NCI-H345 treated with DMSO at 0.1 percent for 48 hours (cell line): ENCODE measurements around the gene RYR1.
"Not testable (repeated sequence)": the region's sequence is repeated elsewhere in the genome, so short reads cannot be mapped to it uniquely, and the experiment has no call there.

Experiments
- DNase-seq: peaks from one replicate; lab custom pipeline; 2025; ENCODE audit not compliant: unreplicated experiment; lab: John Stamatoyannopoulos, UW

RYR1 gene

DNA sequence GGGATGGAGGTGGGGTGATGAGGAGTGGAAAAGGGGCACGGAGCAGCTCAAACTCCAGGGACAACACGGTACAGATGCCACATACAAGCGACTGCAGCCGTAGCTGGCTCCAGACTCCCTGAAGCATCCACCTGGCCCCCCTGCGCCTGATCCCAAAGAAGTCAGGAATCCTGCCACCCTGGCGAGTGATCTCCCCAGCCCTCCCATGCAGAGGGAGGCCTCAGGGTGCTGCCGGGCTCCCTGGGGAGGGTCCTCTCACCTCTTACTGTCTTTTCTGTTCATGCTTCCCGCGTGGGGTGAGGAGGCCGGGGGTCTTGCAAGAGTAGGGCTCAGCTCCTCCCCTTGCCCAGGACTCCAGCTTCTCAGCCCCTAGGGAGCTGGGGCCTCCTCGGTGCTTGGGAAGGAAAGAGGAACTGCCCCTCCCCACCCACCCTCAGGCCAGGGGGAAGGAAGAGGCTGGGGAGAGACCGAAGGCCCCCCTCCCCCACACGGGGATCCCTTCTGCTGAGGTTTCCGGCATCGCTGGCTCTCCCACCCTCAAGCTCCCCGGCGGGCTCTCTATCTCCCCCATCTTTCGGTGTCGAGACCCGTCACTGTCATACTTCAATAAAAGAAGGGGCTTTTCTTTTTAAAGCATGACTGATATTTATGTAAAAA lies 7.6 kb upstream of the RYR1 start, which contains the start of gene RASGRP4:
Gene RASGRP4 (minus strand): TSS at position 410 of the 657 bp plus-strand sequence. CDS start 128 bp downstream, at position 282.
- no peak for DNase-seq

GRCh38 chr19:38427035-38427677 lies 6.3 kb upstream of the RYR1 start:
- DNase-seq, result not testable (repeated sequence)

DNA sequence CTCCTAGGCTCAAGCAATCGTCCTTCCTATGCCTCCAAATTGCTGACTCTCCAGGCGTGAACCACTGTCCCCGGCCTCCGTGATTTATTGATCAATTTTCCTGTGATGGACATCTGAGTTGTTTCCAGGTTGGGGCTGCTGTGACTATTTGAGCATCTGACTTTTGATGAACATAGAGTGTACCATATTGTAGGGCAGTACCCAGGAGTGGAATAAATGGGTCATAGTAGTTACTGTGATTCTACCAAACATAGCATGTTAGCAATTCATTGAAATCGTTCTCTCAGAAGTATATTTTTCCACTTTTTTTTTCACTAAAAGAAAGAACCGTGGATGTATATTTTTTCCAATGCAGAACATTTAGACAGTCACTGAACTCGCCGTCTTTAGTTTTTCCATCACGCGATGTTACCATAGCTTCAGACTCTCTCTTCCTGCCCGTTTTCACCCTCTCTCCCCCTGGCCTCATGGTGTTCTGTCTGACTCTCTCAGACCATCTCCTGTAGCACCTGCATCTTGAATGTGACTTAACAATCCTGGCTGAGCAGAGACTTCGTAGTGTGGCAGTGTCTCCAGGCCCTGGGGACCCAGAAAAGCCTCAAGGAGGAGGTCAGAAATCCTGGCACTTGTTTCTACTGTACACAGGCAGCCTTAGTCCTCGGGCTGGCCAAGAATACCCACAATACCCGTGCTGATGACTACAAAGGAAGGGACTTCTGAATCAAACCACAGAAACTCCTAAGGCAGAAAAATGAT lies 4.3 kb upstream of the RYR1 start:
- no peak for DNase-seq

DNA sequence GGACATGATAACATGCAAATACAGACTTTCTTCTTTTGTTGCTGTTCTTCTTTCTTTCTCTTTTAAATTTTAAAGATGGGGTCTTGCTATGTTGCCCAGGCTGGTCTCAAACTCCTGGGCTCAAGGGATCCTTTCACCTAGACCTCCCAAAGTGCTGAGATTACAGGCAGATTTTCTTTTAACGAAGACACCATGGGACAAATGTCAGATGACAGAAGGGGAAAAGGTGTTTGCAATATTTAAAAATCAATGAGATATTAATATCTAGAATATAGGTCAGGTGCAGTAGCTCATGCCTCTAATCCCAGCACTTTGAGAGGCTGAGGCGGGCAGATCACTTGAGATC lies 3.7 kb upstream of the RYR1 start:
- no peak for DNase-seq

GRCh38 chr19:38430931-38431330 lies 2.6 kb upstream of the RYR1 start:
- DNase-seq, result no peak

DNA sequence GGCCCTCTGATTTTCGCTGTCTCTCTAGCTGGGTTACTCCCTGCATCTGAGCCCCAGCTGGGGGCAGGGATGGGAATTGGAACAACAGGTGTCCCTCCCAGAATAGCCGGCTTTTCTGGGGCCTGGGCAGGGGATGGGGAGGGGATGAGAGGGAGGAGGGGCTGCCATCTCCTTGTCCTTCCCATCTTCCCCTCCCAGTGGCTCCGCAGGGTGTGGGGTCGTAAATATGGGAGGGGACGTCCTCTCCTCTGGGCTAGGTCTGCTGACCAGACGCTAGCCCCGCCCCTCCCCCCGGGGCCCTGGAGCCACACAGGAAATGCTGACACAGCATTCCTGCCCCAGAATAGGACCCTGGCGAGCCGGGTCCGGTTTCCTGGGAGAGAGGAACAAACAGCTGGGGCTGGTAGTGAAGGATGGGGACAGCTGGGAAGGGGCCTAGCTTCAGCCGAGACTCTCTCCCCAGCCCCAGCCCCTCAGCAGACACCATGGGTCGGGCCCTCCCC lies 1.1 kb downstream of the RYR1 start:
- DNase-seq, result no peak

GRCh38 chr19:38437295-38437694 lies 3.8 kb downstream of the RYR1 start:
- DNase-seq, result no peak

GRCh38 chr19:38437917-38438316 lies 4.4 kb downstream of the RYR1 start:
- DNase-seq, result no peak

DNA sequence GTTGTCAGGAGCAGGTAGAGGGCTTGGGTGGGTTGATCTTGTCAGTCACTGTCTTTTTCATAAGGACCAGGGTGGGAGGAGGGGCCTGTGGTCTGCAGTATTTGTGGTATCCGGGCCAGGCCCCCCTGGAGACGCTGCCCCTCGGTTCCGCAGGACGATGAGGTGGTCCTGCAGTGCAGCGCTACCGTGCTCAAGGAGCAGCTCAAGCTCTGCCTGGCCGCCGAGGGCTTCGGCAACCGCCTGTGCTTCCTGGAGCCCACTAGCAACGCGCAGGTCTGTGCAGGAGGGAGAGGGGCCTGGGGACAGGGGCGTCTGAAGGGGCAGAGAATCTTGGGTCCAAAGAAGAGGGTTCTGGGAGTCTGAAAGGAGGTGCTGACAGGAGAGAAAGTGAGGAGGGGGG lies 7.1 kb downstream of the RYR1 start:
- no peak for DNase-seq

DNA sequence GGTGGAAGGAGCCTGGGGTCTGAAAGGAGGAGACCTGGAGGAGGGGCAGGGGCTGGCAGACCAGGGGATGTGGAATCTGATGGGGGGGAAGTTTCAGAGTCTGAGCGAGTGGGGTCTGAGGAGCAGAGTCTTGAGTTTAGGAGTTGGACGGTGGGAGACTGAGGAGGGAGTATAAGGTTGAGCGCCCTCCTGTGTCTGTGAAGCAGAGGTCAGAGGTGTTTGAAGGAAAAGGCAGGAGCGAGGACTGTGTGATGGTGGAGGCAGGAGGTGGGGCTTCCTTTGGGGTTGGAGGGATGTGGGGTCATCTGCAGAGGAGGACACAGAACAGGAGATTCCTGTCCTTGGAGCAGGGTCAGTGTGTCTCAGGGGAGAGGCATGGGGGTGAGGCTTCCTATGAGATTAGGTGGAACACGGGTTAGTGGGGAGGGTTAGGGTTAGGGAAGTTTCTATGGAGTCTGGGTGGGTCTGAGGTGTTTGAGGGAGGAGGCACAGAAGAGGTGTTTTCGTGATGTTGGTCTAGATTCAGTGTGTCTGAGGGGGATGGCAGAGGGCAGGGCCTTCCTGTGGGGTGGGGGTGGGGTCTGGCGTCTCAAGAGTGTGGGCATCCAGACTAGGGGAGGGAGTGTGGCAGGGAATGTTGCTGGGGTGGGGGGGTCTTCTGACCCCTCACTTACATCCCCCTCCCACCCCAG lies 8.3 kb downstream of the RYR1 start:
- no peak for DNase-seq

DNA sequence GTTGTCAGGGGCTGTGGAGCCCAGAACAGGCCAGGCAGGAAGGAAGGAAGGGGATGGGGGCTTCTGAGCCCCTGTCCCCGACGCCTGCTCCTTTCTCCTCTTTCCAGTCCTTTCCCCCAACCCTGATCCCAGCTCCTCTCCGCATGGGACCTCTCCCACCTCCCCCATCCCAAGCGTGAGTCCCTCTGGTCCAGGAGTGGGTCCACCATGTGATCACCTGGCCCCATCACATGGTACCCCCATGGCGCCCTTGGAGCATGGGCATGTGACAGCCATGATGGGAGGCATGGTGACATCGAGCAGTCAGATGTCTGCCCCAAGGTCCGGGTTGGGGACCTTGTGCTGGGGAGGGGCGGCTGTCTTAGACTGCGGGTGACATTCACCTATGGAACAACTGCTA lies 9.2 kb downstream of the RYR1 start:
- no peak for DNase-seq

GRCh38 chr19:38443458-38443999 lies 10.0 kb downstream of the RYR1 start:
- no peak for DNase-seq

DNA sequence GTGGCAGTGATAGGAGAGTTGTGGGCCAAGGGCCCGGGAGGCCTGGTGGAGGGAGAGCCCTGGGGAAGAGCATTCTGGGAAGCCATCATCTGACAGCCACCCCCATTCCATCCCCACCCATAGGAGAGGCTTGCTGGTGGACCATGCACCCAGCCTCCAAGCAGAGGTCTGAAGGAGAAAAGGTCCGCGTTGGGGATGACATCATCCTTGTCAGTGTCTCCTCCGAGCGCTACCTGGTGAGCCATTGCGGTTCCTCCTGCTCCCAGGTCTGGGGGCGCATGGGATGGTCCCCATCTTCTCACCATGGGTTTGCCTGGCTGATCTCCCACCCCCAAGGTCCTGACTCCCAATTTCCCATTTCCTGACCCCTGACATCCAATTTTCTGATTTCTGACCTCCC lies 10.5 kb downstream of the RYR1 start:
- no peak for DNase-seq

GRCh38 chr19:38445362-38445761 lies 11.9 kb downstream of the RYR1 start:
- no peak for DNase-seq

GRCh38 chr19:38448225-38448624 lies 14.7 kb downstream of the RYR1 start:
- no peak for DNase-seq

GRCh38 chr19:38449518-38449917 lies 16.0 kb downstream of the RYR1 start:
- DNase-seq, result no peak

DNA sequence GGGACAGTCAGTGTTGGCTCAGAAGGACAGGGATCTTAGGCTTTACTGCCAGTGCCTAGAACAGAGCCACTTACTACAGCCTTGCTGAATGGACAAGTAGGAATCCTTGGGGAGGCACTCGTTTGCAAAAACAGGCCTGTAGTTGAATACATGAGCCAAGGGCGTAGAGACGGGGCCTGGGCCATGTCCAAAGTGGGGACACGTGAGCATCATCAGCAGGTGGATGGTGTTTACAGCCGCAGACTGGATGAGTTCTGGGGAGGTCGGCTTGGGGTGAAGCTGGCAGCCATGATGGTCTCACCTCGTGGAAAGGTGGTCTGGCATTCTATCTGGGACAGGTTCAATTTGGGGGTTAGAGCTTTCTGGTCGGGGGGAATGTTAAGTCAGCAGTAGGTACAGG lies 17.5 kb downstream of the RYR1 start:
- no peak for DNase-seq

DNA sequence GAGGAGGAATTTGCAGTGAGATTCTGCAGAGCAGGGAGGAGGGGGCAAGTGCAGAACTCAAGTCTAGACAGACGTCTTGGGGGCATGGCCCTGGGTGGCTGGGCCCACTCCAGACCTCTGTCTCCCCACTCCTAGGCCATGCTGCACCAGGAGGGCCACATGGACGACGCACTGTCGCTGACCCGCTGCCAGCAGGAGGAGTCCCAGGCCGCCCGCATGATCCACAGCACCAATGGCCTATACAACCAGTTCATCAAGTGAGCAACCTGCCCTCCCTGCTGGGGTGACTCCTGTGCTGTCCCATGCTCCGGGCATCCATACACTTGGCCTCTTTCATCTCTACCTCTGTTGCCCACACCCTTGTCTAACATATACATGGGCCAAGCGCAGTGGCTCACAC lies 18.1 kb downstream of the RYR1 start:
- DNase-seq, result no peak

DNA sequence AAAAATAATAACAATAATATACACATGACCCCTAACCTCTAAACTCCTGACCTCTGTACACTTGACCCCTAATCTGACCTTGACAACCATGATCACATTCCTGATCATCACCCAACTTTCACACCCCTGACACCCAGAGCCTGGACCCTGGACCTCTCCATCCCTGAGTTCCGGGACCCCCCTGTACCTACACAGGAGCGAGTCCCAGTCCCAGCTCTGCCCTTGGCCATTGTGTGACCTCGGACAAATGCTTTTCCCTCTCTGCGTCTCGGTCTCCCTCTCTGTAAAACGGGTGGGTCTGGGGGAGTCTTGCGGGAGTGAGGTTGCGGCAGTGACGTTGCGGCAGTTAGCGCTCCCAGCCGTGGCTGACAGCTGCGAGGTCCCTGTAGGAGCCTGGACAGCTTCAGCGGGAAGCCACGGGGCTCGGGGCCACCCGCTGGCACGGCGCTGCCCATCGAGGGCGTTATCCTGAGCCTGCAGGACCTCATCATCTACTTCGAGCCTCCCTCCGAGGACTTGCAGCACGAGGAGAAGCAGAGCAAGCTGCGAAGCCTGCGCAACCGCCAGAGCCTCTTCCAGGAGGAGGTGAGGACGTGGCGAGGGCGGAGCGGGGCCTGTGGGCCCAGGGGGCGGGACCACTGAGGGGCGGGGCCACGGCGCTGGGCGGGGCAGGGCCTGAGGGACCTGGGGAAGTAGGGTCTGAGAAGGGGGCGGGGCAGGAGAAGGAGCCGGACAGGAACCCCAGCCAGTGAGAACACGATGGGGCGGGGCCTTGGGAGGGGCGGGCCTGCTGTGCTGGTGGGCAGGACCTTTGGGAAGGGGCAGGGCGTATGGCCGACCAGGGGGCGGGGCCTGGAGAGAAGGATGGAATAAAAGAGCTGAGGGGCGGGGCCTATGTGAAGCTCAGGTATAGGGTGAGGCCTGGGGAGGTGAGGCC lies 19.2 kb downstream of the RYR1 start:
- no peak for DNase-seq

- no peak for DNase-seq
Observed at GRCh38 chr19:38453596-38453995, 20.1 kb downstream of the RYR1 start.
